Left lobe of liver (tissue), 2 donors: ENCODE data around the gene RP9. TPM values are rescaled to one million over a fixed set of nuclear protein-coding genes. Genes with fewer than 3 reads are reported as not detected.
"Not testable (repeated sequence)": the region's sequence is repeated elsewhere in the genome, so short reads cannot be mapped to it uniquely, and the experiment has no call there.

ENCODE experiments used
- ATAC-seq: fragments of 200-7000 bp; cut with Tn5 transposase; one replicate; pipeline ENCODE4 v1.9.1; 2020; ENCODE audit warnings: mild to moderate bottlenecking, moderate library complexity
- DNase-seq: peaks from one replicate; pipeline ENCODE4 v3.0.0-alpha.2; 2020; ENCODE audit warnings: low spot score
- total RNA-seq: library from RNA; stranded (reverse); gene quantifications from one replicate; pipeline ENCODE4 v1.2.1, GENCODE V29; 2021
- donor health status: DM: no; HTN: no; CAD: no; lungs with moderate emphysema.
- donor health status: DM: no; HTN: yes; CAD: no.

RP9 gene
- total RNA-seq, 1 donor from 2014 or later: 4.6 TPM

GRCh38 chr7:33107136-33108066 lies 1.8 kb downstream of the RP9 start:
- no peak for DNase-seq
- peak; percentile 24 for ATAC-seq

- ATAC-seq (peak; percentile 40), DNase-seq (no peak)
Observed at GRCh38 chr7:33101906-33102305, 7.3 kb downstream of the RP9 start.

GRCh38 chr7:33100770-33101169 lies 8.4 kb downstream of the RP9 start:
- DNase-seq (no peak), ATAC-seq (no peak)

DNA sequence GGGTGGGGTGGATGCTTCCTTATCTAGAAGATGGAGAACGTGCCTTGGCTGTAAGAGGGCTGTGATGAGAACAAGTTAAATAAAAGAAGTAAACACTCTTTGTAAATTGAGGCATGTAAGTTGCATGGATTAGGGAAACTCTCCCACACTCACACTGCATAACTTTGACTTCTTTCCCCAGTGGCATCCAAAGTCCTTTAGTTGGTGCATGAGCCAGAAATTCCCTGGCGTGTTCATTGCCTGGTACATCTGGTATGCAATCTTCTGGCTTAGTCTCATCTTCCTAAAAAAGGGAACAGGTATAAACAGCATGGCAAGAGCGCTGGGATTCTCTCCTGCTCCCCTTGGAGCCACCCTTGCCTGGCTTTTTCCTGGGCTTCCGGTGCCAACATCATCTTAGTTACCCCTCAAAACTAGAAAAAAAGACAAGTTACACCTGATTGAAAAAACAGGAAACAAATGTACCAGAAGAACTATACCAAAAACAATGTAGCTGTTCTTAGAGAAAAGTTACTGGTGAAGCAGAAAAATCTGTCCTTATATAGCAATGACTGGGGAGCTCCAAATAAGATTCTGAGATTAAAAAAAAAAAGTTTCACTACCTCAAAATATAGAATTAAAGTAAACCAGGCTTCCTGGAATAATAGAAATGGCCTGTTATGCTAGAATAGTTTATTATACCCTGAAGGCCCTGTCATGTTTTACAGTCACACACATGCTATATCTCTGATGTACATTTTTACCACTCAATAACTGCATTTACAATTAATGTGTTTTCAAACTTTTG lies 9.9 kb downstream of the RP9 start:
- ATAC-seq (peak; percentile 77), DNase-seq (no peak)

DNA sequence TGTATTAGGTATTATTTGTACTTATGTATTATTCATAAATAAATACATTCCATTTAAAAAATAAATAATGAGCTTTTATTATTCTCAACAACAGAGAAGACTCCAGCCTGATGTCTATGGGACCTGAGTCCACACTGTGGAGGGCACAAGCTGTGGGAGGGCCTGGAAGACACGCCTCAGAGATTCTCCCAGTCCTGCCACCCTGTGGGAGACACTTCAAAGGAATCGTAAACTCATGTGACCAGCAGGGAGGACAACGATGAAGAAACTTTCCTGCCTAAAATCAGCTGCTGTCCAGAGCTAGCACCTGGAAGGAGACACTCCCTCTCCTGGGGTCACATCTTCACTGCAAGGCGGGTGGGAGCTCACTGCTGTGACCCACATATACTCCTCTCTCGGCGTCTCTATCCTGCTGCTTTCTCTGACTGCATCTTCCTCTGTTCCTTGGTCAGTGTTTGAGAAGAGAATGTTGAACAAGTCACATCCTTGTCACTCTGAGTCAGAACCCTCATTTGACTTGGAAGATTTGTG lies 14.4 kb downstream of the RP9 start:
- not testable (repeated sequence) for ATAC-seq, DNase-seq

DNA sequence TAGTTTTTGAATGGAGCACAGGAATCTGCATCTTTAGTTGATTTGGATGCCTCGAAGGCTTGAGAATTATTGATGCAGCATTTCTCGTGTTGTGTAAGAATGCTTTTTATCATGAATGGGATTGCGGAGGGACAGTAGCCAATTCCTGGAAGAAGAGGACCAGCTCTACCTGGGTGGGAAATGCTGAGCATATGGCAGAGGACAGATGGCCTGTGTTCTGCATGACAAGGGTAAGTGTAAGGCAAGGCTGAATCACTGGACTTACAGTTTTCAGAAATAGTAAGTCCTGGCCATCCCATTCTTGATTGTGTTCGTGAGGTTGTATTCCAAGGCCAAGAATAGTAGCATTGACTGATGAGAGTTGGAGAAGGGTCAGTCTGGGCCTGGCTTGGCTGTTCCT lies 15.9 kb downstream of the RP9 start:
- DNase-seq: no peak
- ATAC-seq: no peak

DNA sequence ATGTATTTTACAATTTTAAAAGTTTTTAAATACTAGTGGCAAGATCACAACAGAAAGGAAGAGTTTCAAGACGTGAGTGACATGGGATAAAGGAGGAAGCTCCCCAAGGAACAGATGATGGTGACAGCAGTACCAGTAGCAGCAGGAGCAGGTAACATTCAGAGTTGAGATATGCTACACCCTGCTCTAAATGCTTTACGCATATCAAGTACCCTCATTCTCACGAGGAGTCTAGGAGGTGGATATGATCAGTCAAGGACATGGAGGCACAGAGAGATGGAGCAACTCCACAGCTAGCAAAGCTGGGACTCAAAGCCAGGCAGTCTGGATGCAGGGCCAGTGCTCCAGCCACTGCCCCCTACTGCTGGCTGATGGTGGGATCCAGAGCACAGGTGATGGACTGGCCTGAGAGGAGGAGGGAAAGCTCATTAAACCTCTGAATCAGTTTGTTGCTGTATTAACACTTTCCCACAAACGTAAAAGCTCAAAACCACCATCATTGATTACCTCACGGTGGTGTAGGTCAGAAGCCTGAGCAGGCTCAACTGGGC lies 17.5 kb downstream of the RP9 start:
- DNase-seq: no peak

GRCh38 chr7:33091111-33091531 lies 18.1 kb downstream of the RP9 start:
- no peak for ATAC-seq
- DNase-seq: no peak

More for the DNA sequence above, 17.5 kb downstream of the RP9 start:
- ATAC-seq: peak; percentile 26

DNA sequence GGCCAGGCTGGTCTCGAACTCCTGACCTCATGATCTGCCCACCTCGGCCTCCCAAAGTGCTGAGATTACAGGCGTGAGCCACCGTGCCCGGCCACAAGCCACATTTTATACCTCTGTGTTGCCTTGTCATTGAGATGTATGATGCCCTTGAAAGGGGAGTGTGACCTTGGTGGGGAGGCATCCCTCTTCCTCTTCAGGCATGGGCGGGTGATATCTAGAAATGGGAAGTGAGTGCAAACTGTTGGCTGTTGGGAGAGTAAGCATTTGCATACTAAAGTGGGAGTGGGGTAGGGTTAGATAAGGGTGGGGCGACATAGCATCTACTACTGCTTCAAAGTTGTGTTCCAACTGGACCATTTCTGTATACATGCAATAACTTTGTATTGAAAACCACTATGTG lies 20.1 kb downstream of the RP9 start:
- DNase-seq (no peak), ATAC-seq (no peak)

DNA sequence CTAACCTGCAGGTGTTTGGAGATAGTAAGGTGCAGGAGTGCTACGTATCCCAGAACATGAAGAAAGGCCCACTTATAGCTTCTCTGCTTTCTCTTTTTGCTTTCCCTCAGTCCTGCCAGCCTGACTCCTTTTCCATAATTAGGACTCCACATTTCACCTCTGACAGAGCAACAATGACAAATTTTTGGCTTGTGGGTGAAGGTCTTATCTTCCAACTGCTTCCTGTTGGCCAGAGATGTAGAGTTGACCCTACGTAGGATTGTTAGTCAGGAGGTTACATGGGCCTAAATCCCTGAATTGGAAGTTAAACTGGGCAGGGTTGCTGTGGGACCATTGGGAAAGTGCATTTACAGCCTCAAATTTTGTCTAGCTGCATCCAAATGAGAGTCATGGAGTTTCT lies 21.3 kb downstream of the RP9 start:
- ATAC-seq: no peak
- DNase-seq: no peak

DNA sequence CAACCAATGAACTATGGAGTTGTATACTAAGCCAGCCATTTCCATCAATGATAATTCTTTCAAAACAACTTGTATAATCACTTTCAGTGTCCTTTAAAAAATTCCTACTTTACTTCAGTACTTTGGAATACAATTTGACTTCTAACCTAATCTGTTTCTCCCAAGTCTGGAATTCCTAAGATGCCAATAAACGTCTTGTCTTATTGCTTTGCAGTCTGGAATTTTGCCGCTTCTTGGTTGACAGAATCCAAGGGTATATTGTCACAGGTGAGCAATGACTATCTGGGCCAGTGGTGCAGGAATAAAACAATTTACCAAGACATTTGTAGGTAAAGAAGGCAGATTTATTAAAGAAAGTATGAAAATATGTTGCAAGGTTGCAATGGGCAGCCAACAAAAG lies 21.8 kb downstream of the RP9 start:
- no peak for ATAC-seq
- DNase-seq: no peak

- no peak for ATAC-seq
Observed at GRCh38 chr7:33079763-33080690, 29.2 kb downstream of the RP9 start.

DNA sequence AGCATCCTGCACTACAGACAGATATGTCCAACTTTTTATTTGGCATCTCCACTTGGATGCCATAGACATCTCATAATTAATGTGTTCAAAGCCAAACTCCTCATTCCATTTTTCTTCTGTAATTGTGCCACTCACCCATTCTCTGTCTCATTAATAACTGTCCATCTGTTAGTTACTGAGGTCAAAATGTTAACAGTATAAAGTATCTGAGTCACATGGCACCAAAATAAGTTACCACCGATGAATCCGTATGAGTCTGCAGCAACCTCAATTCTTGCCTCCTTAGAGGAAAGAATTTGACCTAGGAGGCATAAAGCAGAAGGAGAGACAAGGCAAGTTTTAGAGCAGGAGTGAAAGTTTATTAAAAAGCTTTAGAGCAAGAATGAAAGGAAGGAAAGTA lies 30.1 kb downstream of the RP9 start:
- DNase-seq: no peak
- ATAC-seq: no peak

More at GRCh38 chr7:33079763-33080690, 29.2 kb downstream of the RP9 start:
- DNase-seq: no peak

GRCh38 chr7:33076737-33077136 lies 32.5 kb downstream of the RP9 start:
- DNase-seq (no peak), ATAC-seq (no peak)

DNA sequence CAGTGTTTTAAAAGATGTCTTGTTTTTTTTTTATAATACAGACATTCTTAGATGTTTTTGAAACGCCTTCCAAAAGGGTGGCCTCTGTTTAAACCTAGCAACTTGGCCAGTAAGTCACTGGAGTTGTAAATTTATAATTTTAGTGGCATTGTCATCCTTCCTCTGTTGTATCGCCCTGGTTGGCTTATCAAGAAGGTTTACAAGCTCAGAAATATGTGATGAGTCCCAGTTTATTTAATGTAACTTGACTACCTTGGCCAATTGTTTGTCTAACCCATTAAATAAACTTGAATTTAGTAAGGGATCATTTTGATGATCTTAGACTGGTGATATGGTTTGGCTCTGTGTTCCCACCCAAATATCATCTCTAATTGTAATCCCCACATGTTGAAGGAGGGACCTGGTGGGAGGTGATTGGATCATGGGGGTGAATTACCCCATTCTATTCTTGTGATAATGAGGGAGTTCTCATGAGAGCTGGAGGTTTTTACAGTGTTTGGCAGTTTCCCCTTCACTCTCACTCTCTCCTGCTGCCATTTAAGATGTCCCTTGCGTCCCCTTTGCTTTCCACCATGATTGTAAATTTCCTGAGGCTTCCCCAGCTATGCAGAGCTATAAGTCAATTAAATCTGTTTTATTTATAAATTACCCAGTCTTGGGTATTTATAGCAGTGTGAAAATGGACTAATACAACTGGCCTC lies 33.2 kb downstream of the RP9 start:
- DNase-seq: no peak

GRCh38 chr7:33073243-33073642 lies 36.0 kb downstream of the RP9 start:
- ATAC-seq (no peak), DNase-seq (no peak)

More for the DNA sequence above, 33.2 kb downstream of the RP9 start:
- ATAC-seq: no peak

DNA sequence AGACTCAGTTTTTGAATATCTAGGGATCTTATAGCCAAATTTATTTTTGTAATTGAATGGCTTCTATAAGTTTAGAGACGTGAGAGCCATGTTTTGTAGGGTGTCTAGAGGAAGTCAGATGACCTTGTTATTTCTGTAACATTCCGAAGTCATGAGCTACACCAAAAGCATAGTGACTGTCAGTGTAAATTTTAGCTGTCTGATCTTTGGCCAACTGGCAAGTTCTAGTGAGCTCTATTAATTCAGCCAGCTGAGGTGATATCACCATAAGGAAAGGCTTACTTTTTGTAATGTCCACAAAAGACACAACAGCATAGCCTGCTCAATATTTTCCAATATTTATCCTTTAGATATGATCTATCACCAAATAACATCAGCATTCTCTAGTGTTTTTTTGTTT lies 36.7 kb downstream of the RP9 start:
- ATAC-seq (no peak), DNase-seq (no peak)

- ATAC-seq: no peak
Observed at GRCh38 chr7:33070831-33071230, 38.4 kb downstream of the RP9 start.

GRCh38 chr7:33070277-33070676 lies 38.9 kb downstream of the RP9 start:
- ATAC-seq: no peak
- no peak for DNase-seq

More at GRCh38 chr7:33070831-33071230, 38.4 kb downstream of the RP9 start:
- DNase-seq: no peak
